OCI-LY3 (cell line): ENCODE data around the gene DENND4A.

Source experiments
- H2AFZ ChIP-seq: fragments of 200-600, 300-600 bp; shearing (Covaris generic); 2 replicates; pipeline ENCODE4 v1.6.0; 2014; ENCODE audit warnings: antibody characterized with exemption, low read depth, low read length
- H3K27ac ChIP-seq: fragments of 200-600, 300-600 bp; sonication (generic); 2 replicates; pipeline ENCODE4 v1.5.1; 2014; ENCODE audit warnings: mild to moderate bottlenecking, low read length, moderate library complexity, mixed read lengths
- H3K27me3 ChIP-seq: fragments of 200-600, 300-600 bp; sonication (generic); 2 replicates; pipeline ENCODE4 v1.6.1; 2014; ENCODE audit warnings: low read depth, low read length, mixed read lengths
- H3K36me3 ChIP-seq: fragments of 200-600, 300-600 bp; sonication (generic); replicated peaks from 2 replicates; pipeline ENCODE3; 2014; ENCODE audit warnings: low read depth, low read length, mixed read lengths
- H3K4me1 ChIP-seq: fragments of 300-600, 200-600 bp; sonication (generic); 2 replicates; pipeline ENCODE4 v1.6.1; 2014; ENCODE audit warnings: low read length, mixed read lengths
- H3K4me2 ChIP-seq: fragments of 200-600, 300-600 bp; sonication (generic); 2 replicates; pipeline ENCODE4 v1.6.1; 2014; ENCODE audit warnings: low read length, mixed read lengths
- H3K4me3 ChIP-seq: fragments of 300-600, 200-600 bp; sonication (generic); 2 replicates; pipeline ENCODE4 v1.5.1; 2014; ENCODE audit warnings: antibody characterized with exemption, mild to moderate bottlenecking, low read length, moderate library complexity
- H3K79me2 ChIP-seq: fragments of 300-600, 200-600 bp; shearing (Covaris generic); 2 replicates; pipeline ENCODE4 v1.6.1; 2014; ENCODE audit warnings: mild to moderate bottlenecking, low read length, mixed read lengths
- H3K9ac ChIP-seq: fragments of 300-600, 200-600 bp; shearing (Covaris generic); 2 replicates; pipeline ENCODE4 v1.6.0; 2014; ENCODE audit warnings: mild to moderate bottlenecking, low read length, moderate library complexity
- H3K9me3 ChIP-seq: fragments of 200-600, 300-600 bp; shearing (Covaris generic); 2 replicates; pipeline ENCODE4 v1.6.1; 2014; ENCODE audit warnings: low read length, mixed read lengths; ENCODE audit not compliant: insufficient read depth
- H4K20me1 ChIP-seq: fragments of 200-600, 300-600 bp; sonication (generic); 2 replicates; pipeline ENCODE4 v1.6.1; 2016; ENCODE audit warnings: low read length, mixed read lengths; ENCODE audit not compliant: insufficient read depth
- CTCF ChIP-seq: fragments of 200-600, 300-600 bp; sonication (generic); IDR thresholded peaks from 2 replicates; pipeline ENCODE4 v1.5.1; 2014; ENCODE audit warnings: antibody characterized with exemption, low read length, low read depth
- EZH2phosphoT487 ChIP-seq: fragments of 200-600 bp; shearing (Covaris generic); IDR thresholded peaks from 2 replicates; pipeline ENCODE4 v1.6.1; 2018; ENCODE audit warnings: antibody characterized with exemption, mixed run types, low read depth

The DENND4A gene

GRCh38 chr15:65827065-65827464 lies 35.0 kb upstream of the DENND4A start:
- H3K27me3 ChIP-seq, result peaks cover 41% of the 10 kb centered on the region
- H3K4me3 ChIP-seq, result peak overlapping the region; percentile 35; the same call in 1 of the 2 replicates
- H3K9me3 ChIP-seq, result no peaks in the 10 kb centered on the region
- peaks cover 16% of the 10 kb centered on the region for H3K4me1 ChIP-seq
- peak overlapping the region; percentile 79; the same call in 1 of the 2 replicates for H2AFZ ChIP-seq
- H3K36me3 ChIP-seq, result no peaks in the 10 kb centered on the region
- H3K27ac ChIP-seq, result no peak overlapping the region
- no peak for TF ChIP-seq EZH2phosphoT487
- no peak for TF ChIP-seq CTCF
- H3K79me2 ChIP-seq, result no peaks in the 10 kb centered on the region
- no peak overlapping the region for H3K9ac ChIP-seq
- no peaks in the 10 kb centered on the region for H4K20me1 ChIP-seq
- peak overlapping the region; percentile 44 for H3K4me2 ChIP-seq

GRCh38 chr15:65824941-65825544 lies 33.0 kb upstream of the DENND4A start:
- no peak for TF ChIP-seq CTCF
- no peak for TF ChIP-seq EZH2phosphoT487
- no peak overlapping the region for H3K9ac ChIP-seq
- H3K27ac ChIP-seq, result no peak overlapping the region
- no peak overlapping the region for H3K4me2 ChIP-seq
- peaks cover 16% of the 10 kb centered on the region for H3K4me1 ChIP-seq
- H3K36me3 ChIP-seq, result no peaks in the 10 kb centered on the region
- no peak overlapping the region for H2AFZ ChIP-seq
- no peaks in the 10 kb centered on the region for H3K9me3 ChIP-seq
- no peaks in the 10 kb centered on the region for H4K20me1 ChIP-seq
- H3K27me3 ChIP-seq, result peaks cover 56% of the 10 kb centered on the region
- H3K4me3 ChIP-seq, result no peak overlapping the region
- H3K79me2 ChIP-seq, result no peaks in the 10 kb centered on the region

- H2AFZ ChIP-seq, result no peak overlapping the region
- peaks cover 22% of the 10 kb centered on the region for H3K4me1 ChIP-seq
- peaks cover 64% of the 10 kb centered on the region for H3K27me3 ChIP-seq
- peaks cover 7% of the 10 kb centered on the region for H4K20me1 ChIP-seq
- H3K79me2 ChIP-seq, result no peaks in the 10 kb centered on the region
- TF ChIP-seq EZH2phosphoT487 (no peak), CTCF (peak; percentile 63)
- H3K36me3 ChIP-seq, result no peaks in the 10 kb centered on the region
- H3K4me3 ChIP-seq, result no peak overlapping the region
- no peak overlapping the region for H3K4me2 ChIP-seq
- no peak overlapping the region for H3K27ac ChIP-seq
- H3K9ac ChIP-seq, result no peak overlapping the region
- no peaks in the 10 kb centered on the region for H3K9me3 ChIP-seq
These were observed 32.1 kb upstream of the DENND4A start for GRCh38 chr15:65824031-65824743.

- TF ChIP-seq CTCF (no peak), EZH2phosphoT487 (no peak)
- Histone ChIP-seq H3K4me2 (no peak overlapping the region), H3K9me3 (no peaks in the 10 kb centered on the region), H2AFZ (no peak overlapping the region), H3K27me3 (peaks cover 72% of the 10 kb centered on the region), H3K4me3 (no peak overlapping the region), H3K79me2 (no peaks in the 10 kb centered on the region), H3K9ac (no peak overlapping the region), H3K27ac (no peak overlapping the region), H3K4me1 (peaks cover 31% of the 10 kb centered on the region), H3K36me3 (no peaks in the 10 kb centered on the region), H4K20me1 (peaks cover 13% of the 10 kb centered on the region)
These were observed 30.2 kb upstream of the DENND4A start for GRCh38 chr15:65822316-65822715.
